HG02642 (cell line): Measurements from ENCODE around the gene ARHGAP9.
"Not testable (repeated sequence)": the region's sequence is repeated elsewhere in the genome, so short reads cannot be mapped to it uniquely, and the experiment has no call there.

Experiments
- ATAC-seq: cut with Tn5 transposase; IDR thresholded peaks from one replicate; pipeline ENCODE4 v1.9.1; 2021; ENCODE audit warnings: mild to moderate bottlenecking; ENCODE audit not compliant: unreplicated experiment, poor library complexity

Gene ARHGAP9

DNA sequence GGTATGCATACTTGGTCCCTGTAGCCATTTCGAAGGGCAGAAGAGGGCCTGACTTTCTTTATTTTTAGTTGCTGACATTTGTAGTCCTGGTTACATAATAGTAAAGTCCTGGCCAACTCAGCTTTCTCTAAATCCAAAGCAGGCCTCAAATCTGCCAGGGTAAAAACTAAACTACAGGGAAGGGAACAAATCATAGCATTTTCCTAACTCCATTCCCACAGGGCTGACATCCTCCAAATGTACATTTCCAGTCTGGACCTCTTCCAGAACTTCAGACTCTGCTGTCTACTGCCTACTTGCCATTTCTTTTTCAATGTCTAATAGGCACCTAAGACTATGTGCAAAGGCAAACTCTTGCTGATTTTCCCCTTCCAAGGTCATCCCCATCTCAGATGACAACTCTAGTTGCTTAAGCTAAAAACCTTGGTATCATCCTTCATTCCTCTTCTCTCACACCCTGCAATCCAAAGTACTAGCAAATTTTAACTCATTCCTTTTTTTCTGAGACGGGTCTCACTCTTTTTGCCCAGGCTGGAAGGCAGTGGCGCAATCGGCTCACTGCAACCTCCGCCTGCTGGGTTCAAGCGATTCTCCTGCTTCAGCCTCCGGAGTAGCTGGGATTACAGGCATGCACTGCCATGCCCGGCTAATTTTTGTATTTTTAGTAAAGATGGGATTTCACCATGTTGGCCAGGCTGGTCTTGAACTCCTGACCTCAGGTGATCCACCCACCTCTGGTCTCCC is 38.7 kb upstream of the ARHGAP9 start:
- no peak for ATAC-seq

DNA sequence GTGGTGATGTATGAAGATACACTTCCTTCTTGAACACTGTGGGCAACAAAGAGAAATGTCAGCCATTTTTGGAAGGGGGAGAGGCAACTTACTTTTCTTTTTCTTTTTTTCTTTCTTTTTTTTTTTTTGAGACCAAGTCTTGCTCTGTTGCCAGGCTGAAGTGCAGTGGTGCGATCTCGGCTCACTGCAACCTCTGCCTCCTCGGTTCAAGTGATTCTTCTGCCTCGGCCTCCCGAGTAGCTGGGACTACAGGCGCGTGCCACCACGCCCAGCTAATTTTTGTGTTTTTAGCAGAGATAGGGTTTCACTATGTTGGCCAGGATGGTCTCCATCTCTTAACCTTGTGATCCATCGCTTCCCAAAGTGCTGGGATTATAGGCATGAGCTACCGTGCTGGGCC is 38.1 kb upstream of the ARHGAP9 start:
- not testable (repeated sequence) for ATAC-seq

DNA sequence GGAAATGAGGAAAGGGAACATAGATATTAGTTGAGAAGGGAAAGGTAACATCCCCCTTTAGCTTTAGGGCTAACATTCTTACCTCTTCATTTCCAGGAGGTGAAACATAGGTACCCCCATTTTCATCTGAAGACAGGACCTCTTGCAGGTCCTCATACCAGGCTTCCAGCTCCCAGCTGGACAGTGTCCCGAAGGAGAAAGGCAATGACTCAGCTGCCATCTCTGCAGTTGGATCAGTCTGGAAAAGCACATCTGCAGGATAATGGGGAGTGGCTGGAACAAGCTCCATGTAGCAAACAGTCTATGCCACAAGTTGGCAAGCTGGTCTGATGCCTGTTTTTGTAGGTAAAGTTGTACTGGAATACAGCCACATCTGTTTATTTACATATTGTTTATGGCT is 37.5 kb upstream of the ARHGAP9 start:
- no peak for ATAC-seq

DNA sequence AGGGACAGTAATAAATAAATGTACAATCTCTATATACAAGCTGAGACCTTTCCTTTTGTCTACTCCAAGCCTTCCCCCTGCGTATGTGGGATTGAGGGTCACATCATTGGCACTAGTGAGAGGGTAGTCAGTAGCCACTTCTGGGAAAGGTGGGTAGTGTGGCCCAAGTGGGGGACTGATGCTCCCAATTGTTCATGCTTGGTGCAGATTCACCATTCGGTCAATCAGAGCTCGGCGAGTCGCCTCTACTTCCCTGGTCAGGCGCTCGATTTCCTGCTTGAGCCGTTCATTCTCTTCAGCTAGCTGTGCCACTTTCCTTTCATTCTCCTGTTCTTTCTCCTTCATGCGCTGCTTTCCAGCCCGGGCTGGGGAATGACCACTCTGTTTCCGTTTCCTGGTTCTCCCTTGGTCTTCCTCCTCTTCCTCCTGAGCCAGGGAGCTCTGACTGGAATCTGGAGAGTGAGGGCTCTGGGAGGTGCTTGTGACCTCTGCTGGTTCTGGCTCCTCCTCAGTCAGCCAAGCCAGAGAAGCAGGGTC is 37.0 kb upstream of the ARHGAP9 start:
- no peak for ATAC-seq

DNA sequence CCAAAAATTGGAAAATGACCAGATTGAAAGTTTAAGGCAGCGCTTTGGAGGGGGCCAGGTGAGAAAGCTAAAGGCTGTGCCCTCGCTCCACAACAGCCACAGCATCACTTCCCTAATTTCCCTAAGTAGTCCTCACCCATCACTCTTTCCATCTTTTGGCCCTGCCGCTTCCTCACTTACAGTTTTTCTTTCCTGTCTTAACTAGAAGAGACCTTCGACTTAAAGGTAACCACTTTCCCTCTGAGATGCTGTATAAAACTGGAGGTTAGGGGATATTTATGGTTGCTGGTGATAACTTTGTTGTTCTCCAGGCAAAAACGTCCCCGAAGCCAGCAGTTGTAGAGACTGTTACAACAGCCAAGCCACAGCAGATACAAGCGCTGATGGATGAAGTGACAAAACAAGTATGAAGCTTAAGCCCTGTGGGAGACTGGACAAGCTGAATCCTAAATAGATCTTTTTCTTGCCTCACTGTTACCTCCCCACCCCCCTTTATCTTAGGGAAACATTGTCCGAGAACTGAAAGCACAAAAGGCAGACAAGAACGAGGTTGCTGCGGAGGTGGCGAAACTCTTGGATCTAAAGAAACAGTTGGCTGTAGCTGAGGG is 36.4 kb upstream of the ARHGAP9 start:
- ATAC-seq: no peak

DNA sequence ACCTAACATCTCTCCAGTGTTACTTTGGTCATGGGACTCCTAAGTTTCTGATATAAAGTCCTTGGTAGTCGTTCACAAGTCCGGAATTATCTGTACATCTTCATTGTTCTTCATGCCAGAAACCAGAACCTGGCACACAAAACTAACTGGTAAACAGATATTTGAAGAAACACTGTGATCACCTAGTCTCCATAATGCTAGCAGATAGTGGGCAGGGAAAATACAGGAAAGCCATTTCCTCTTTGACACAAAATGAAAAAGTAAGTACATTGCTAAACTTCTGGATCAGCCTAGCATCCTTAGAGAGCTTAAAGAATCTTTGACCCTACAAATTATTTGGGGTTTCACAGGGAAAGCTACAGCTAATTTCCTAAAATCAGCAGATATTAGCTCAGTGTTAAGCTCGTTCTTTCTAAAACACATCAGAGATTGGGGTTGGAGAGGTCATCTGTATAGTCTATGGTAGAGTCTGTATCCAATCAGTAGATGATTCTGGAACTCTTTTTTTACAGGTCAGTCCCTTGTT is 35.8 kb upstream of the ARHGAP9 start:
- ATAC-seq: no peak

DNA sequence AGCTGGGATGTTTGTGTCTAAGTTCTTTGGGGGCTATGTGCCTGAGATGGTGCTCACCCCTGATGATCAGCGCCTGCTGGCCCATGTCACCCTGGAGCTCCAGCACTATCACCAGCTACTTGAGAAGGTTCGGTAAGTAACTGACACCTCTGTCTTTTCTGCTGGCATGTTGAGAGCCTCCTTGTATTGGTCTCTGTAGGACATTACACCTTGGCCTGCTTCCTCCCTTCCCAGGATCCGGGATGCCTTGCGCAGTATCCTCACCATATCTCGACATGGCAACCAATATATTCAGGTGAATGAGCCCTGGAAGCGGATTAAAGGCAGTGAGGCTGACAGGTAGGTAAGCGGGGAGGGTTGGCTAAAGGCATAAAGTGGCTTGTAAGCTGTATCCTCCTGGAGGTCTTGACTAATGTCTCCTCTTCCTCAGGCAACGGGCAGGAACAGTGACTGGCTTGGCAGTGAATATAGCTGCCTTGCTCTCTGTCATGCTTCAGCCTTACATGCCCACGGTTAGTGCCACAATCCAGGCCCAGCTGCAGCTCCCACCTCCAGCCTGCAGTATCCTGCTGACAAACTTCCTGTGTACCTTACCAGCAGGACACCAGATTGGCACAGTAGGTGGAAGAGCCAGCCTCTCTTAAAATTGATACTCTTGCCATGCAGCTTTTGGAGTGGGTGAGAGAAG is 35.2 kb upstream of the ARHGAP9 start:
- no peak for ATAC-seq

DNA sequence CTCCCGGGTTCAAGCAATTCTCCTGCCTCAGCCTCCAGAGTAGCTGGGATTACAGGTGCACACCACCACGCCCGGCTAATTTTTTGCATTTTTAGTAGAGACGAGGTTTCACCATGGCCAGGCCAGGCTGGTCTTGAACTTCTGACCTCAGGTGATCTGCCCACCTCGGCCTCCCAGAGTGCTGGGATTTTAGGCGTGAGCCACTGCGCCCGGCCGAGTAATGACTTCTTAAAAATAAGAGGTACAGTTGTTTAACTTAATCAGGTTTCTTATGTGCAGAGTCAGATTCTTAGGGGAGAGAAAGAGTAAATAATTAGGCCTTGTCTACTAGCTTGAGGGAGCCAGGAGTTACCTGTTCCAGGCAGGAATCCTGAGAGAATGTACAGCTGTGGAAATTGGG is 34.6 kb upstream of the ARHGAP9 start:
- ATAC-seq: not testable (repeated sequence)

DNA sequence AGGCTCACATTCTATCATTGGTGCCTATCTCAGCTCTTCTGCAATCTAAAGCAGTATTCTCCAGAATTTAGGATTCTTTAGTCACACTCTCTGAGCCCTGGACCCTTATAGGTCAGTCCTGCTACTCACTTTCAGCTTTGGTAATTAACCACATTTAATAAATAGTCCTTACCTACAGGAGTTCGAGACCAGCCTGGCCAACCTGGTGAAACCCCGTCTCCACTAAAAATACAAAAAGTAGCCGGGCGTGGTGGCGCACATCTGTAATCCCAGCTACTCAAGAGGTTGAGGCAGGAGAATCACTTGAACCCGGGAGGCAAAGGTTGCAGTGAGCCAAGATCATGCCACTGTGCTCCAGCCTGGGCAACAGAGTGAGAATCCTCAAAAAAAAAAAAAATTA is 34.0 kb upstream of the ARHGAP9 start:
- not testable (repeated sequence) for ATAC-seq

DNA sequence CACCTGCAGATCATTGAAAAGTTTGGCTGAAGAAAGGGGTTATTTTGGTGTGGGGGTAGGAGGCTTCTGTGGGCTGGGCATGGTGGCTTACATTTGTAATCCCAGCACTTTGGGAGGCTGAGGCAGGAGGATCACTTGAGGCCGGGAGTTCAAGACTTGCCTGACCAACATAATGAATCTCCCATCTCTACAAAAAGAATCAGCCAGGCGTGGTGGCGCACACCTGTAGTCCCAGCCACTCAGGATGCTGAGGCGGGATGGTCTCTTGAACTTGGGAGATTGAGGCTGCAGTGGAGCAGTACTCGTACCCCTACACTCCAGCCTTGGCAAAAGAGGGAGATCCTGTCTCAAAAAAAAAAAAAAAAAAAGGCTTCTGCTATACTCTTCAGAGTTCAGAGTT is 33.6 kb upstream of the ARHGAP9 start:
- ATAC-seq: no peak

DNA sequence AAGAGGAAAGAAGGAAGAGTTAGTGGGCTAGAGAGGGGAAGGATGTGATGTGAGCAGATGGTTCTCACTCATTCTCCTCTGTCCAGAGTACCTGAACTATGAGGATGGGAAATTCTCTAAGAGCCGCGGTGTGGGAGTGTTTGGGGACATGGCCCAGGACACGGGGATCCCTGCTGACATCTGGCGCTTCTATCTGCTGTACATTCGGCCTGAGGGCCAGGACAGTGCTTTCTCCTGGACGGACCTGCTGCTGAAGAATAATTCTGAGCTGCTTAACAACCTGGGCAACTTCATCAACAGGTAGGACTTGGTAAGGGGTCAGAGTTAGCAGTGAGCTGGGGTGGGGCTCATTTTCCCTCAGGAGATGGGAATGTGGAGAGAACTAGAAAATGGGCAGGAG is 33.0 kb upstream of the ARHGAP9 start:
- no peak for ATAC-seq

DNA sequence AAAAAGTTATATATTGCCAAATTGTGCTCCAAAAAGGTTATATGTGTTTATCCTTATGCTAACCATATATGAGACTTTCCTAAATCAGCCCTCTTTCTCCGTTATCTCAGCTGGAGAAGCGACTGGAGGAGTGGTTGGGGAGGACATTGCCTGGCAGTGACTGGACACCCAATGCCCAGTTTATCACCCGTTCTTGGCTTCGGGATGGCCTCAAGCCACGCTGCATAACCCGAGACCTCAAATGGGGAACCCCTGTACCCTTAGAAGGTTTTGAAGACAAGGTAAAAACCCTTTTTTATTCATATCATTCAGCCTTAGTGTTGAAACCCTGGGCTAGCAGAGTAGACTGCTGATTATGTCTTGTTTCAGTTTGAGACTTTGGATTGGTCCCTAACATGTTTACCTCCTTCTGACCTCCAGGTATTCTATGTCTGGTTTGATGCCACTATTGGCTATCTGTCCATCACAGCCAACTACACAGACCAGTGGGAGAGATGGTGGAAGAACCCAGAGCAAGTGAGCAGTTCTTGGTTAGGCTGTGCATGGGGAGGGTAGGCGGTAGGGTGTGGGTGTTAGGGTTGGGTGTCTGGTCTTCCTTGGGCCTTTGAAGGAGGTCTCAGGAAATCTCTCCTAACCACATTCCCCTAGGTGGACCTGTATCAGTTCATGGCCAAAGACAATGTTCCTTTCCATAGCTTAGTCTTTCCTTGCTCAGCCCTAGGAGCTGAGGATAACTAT is 32.1 kb upstream of the ARHGAP9 start:
- ATAC-seq: no peak

DNA sequence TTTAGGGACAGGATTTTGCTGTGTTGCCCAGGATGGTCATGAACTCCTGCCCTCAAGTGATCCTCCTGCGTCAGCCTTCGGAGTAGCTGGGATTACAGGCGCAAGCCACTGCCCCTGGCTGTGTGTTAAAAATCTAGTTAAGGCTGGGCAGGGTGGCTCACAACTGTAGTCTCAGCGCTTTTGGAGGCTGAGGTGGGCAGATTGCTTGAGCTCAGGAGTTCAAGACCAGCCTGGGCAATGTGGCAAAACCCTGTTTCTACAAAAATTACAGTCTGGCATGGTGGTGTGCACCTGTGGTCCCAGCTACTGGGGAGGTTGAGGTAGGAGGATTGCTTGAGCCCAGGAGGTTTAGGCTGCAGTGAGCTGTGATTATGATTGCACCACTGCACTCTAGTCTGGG is 31.5 kb upstream of the ARHGAP9 start:
- ATAC-seq: no peak

DNA sequence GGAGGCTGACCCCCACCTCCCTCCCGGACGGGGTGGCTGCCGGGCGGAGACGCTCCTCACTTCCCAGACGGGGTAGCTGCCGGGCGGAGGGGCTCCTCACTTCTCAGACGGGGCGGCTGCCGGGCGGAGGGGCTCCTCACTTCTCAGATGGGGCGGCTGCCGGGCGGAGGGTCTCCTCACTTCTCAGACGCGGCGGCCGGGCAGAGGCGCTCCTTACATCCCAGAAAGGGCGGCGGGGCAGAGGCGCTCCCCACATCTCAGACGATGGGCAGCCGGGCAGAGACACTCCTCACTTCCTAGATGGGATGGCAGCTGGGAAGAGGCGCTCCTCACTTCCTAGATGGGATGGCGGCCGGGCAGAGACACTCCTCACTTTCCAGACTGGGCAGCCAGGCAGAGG is 28.1 kb upstream of the ARHGAP9 start:
- not testable (repeated sequence) for ATAC-seq

DNA sequence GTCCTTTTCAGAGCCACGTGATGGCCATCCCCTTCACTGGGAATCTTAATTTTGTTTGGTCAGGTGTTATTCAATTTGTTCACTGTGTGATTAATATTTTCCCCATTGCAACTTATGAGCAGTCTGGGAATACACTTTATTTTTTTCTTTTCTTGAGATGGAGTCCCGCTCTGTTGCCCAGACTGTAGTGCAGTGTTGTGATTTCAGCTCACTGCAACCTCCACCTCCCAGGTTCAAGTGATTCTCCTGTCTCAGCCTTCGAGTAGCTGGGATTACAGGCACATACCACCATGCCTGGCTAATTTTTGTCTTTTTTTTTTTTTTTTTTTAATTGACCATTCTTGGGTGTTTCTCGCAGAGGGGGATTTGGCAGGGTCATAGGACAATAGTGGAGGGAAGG is 26.9 kb upstream of the ARHGAP9 start:
- not testable (repeated sequence) for ATAC-seq

DNA sequence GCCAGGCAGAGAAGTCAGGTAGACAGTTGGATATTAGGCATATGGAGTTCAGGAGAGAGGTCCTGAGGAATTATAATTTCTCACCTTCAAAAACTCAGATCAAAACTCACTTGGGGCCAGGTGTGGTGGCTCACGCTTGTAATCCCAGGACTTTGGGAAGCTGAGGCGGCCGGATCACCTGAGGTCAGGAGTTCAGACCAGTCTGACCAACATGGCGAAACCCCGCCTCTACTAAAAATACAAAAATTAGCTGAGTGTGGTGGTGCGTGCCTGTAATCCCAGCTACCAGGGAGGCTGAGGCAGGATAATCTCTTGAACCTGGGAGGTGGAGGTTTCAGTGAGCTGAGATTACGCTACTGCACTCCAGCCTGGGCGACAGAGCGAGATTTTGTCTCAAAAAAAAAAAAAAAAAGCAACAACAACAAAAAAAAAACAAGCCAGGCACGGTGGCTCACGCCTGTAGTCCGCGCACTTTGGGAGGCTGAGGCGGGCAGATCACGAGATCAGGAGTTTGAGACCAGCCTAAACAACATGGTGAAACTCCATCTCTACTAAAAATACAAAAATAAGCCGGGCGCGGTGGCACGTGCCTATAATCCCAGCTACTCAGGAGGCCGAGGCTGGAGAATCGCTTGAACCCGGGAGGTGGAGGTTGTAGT is 22.8 kb upstream of the ARHGAP9 start:
- ATAC-seq: not testable (repeated sequence)

DNA sequence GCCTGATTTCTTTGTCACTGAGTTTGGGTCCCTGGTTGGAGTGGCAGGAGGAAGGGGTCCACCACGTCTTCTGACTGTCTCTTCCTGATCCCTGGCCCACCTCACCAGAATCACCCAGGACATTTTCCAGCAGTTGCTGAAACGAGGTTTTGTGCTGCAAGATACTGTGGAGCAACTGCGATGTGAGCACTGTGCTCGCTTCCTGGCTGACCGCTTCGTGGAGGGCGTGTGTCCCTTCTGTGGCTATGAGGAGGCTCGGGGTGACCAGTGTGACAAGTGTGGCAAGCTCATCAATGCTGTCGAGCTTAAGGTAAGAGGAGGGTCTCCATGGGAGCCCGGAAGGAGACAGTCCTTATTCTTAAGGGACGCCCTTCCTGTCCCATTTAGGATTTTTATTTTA is 20.5 kb upstream of the ARHGAP9 start:
- ATAC-seq: no peak

DNA sequence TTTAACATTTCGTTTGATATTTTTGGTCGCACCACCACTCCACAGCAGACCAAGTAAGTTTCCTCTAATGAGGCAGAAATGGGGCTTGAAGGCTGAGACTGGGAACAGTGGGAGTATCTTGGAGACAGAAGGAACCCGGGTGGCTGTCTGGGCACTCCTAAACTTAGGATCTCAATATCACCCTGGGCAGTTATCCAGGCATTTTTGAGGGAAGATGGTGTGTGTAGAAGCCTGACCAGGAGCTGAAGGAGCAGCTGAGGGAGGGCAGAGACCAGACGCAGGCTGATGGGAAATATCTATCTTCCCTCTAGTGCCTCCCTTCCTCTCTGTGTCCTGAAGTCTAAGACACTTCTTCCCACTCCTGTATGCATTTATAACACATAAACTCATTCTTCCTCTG is 18.9 kb upstream of the ARHGAP9 start:
- ATAC-seq: no peak

DNA sequence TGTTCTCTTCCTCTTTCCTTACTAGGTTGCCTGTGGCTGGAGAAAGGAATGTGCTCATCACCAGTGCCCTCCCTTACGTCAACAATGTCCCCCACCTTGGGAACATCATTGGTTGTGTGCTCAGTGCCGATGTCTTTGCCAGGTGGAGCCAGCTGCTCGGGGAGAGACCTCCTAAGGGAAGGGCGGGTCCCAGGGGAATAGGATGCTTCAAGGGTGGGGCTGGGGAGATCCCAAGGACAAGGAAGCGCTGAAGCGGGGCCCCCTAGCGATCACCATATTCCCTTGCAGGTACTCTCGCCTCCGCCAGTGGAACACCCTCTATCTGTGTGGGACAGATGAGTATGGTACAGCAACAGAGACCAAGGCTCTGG is 18.5 kb upstream of the ARHGAP9 start:
- no peak for ATAC-seq
